Lung (tissue), 12 donors: ENCODE data around the gene TAS2R3. TPM values are rescaled to one million over a fixed set of nuclear protein-coding genes. Genes with fewer than 3 reads are reported as not detected.
"Not testable (repeated sequence)": the region's sequence is repeated elsewhere in the genome, so short reads cannot be mapped to it uniquely, and the experiment has no call there.

ENCODE experiments used
- ATAC-seq: fragments of 200-7000 bp; cut with Tn5 transposase; one replicate; pipeline ENCODE4 v1.9.1; 2020; ENCODE audit warnings: moderate number of reproducible peaks; ENCODE audit not compliant: insufficient read depth, low FRiP score
- DNase-seq, 3 donors: peaks; one replicate each; pipeline ENCODE4 v3.0.0-alpha.2; 2013 to 2017
- H3K27ac ChIP-seq, 2 donors: one replicate each; pipeline ENCODE4 v1.5.1; 2013; ENCODE audit warnings: mild to moderate bottlenecking in 2 of 2, moderate library complexity in 2 of 2, control low read depth in 1 of 2, inconsistent platforms in 1 of 2, low read depth in 1 of 2, low read length in 1 of 2
- H3K27me3 ChIP-seq, 3 donors: one replicate each; pipeline ENCODE4 v1.5.1; 2013; ENCODE audit warnings: low read length in 2 of 3; ENCODE audit not compliant: control insufficient read depth in 3 of 3, insufficient read depth in 3 of 3
- H3K36me3 ChIP-seq, 4 donors: one replicate each; pipeline ENCODE4 v1.5.1; 2013; ENCODE audit warnings: low read length in 4 of 4, mild to moderate bottlenecking in 1 of 4, moderate library complexity in 1 of 4; ENCODE audit not compliant: control insufficient read depth in 4 of 4, insufficient read depth in 4 of 4
- H3K4me1 ChIP-seq, 5 donors: one replicate each; pipeline ENCODE4 v1.5.1; 2013; ENCODE audit warnings: low read length in 5 of 5, mild to moderate bottlenecking in 2 of 5, moderate library complexity in 1 of 5; ENCODE audit not compliant: control insufficient read depth in 5 of 5, insufficient read depth in 5 of 5
- H3K4me3 ChIP-seq: one replicate; pipeline ENCODE4 v1.5.1; 2013; ENCODE audit warnings: mild to moderate bottlenecking, control low read depth, moderate library complexity
- H3K9ac ChIP-seq, 2 donors: one replicate each; pipeline ENCODE4 v1.5.1; 2013; ENCODE audit warnings: low read length in 2 of 2, control low read depth in 1 of 2; ENCODE audit not compliant: insufficient read depth in 1 of 2
- H3K9me3 ChIP-seq, 4 donors: one replicate each; pipeline ENCODE4 v1.5.1; 2013; ENCODE audit warnings: low read length in 3 of 4, mild to moderate bottlenecking in 1 of 4, moderate library complexity in 1 of 4; ENCODE audit not compliant: control insufficient read depth in 4 of 4, insufficient read depth in 3 of 4
- CTCF ChIP-seq: IDR thresholded peaks from 2 replicates; pipeline ENCODE4 v1.5.1; 2012; ENCODE audit warnings: mild to moderate bottlenecking; ENCODE audit errors: control extremely low read depth, extremely low read depth
- WGBS, 2 donors: extraction: QIAGEN DNeasy Blood & Tissue Kit; methylation state at CpG; one replicate each; pipeline ENCODE4 v1.1.7; 2013; 5-methylcytosine and 5-hydroxymethylcytosine counted together
- polyA plus RNA-seq, 2 donors: library from polyadenylated mRNA; stranded (reverse); fragments of 200-250 nt; gene quantifications; one replicate each; pipeline ENCODE4 v1.2.1, GENCODE V29; 2013
- total RNA-seq, 2 donors: library from RNA; depleted of rRNA in 1 of 2; stranded (reverse); fragments of >200 nt in 1 of 2; gene quantifications; one replicate each; pipeline ENCODE4 v1.2.1, GENCODE V29; 2014 to 2021
- donor health status: control.
- donor health status: control.
- donor health status: Bipolar disorder and iron deficiency.
- donor health status: healthy.
- donor health status: DM: yes; HTN: yes; CAD: no.

The TAS2R3 gene
- total and polyA plus RNA-seq, 4 donors, result 2.2 to 13.0 TPM; not detected in 2

- H3K27ac ChIP-seq, result no peak overlapping the region
- peaks cover 20 to 62% (median 42%) of the 10 kb centered on the region in 4 donors for H3K36me3 ChIP-seq
- ATAC-seq (no peak), DNase-seq (no peak)
- no peaks in the 10 kb centered on the region for H3K4me1 ChIP-seq
- no peak overlapping the region for H3K9ac ChIP-seq
- no peak for TF ChIP-seq CTCF
- 96 to 98% methylated on average over 13 of the region's 13 CpGs for WGBS, 2 donors
- H3K27me3 ChIP-seq, result no peaks in the 10 kb centered on the region
- no peak overlapping the region for H3K4me3 ChIP-seq
- peaks cover 0 to 11% (median 5%) of the 10 kb centered on the region in 4 donors for H3K9me3 ChIP-seq
Observed at GRCh38 chr7:141752634-141753033, 11.3 kb upstream of the TAS2R3 start.

DNA sequence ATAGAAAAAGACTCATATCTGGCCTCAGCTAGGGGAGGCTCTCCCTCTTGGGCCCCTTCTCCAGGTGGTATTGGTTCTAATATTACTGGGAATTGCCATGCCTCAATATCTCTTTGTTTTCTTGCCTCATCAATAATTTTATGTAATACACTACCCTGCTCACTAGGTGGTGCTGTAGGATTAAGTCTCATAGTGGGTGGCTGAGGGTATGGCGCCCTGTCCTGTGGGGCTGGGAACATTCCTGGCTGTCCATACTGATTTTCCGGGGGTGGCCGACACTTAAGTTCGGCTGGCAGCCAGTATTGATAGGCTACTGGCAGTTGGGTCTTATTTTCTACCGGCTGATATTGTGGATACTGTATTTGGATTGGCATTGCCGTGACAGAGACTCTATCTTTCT is 9.0 kb upstream of the TAS2R3 start:
- no peaks in the 10 kb centered on the region for H3K27me3 ChIP-seq
- H3K36me3 ChIP-seq, result peaks cover 21 to 47% (median 39%) of the 10 kb centered on the region in 4 donors
- peak; percentile 2 for TF ChIP-seq CTCF
- no peaks in the 10 kb centered on the region for H3K4me1 ChIP-seq
- no peak for ATAC-seq
- H3K4me3 ChIP-seq, result no peak overlapping the region
- 87 to 93% methylated on average over 6 of the region's 6 CpGs for WGBS, 2 donors
- peak in 1 of 3 donors; percentile 1 for DNase-seq
- H3K27ac ChIP-seq, result no peak overlapping the region
- peaks cover 0 to 11% (median 5%) of the 10 kb centered on the region in 4 donors for H3K9me3 ChIP-seq
- no peak overlapping the region for H3K9ac ChIP-seq

DNA sequence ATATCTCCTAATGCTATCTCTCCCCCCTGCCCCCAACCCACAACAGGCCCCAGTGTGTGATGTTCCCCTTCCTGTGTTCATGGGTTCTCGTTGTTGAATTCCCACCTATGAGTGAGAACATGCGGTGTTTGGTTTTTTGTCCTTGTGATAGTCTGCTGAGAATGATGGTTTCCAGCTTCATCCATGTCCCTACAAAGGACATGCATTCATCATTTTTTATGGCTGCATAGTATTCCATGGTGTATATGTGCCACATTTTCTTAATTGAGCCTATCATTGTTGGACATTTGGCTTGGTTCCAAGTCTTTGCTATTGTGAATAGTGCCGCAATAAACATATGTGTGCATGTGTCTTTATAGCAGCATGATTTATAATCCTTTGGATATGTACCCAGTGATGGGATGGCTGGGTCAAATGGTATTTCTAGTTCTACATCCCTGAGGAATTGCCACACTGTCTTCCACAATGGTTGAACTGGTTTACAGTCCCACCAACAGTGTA is 6.2 kb downstream of the TAS2R3 start:
- H3K9ac ChIP-seq, H3K4me1 ChIP-seq, H3K27me3 ChIP-seq, H3K36me3 ChIP-seq, ATAC-seq, H3K4me3 ChIP-seq, H3K27ac ChIP-seq, H3K9me3 ChIP-seq, DNase-seq: not testable (repeated sequence)
- WGBS, 2 donors, result 96 to 97% methylated on average over 3 of the region's 3 CpGs

DNA sequence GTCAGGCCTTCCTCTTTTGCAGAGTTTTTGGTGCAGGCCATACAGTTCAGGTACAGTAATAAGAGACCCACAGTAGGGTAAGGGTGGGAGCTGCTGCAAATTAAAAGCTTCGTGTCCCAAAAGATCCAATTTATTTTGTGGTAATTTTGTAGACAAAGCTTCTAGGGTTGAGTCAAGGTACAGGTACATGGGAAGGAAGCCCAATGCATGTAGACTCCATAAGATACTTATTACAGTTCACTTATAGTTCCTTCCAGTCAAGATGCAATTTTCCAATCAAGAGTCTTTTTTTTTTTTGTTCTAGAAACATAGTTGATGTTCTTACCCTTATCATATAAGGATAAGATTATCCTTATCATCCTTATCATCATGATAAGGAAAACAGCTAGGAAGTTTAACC is 12.5 kb downstream of the TAS2R3 start, which contains the start of gene TAS2R4:
TAS2R4 (plus strand) TSS at position 301 of the 400 bp plus-strand sequence. CDS start 1,815 bp downstream, outside the sequence.
- no peak within 1 kb of the TSS for H3K27ac ChIP-seq
- no peaks in the 10 kb centered on the region for H3K4me1 ChIP-seq
- H3K36me3 ChIP-seq, result peaks cover 3 to 8% (median 6%) of the 10 kb centered on the region in 4 donors
- ATAC-seq, result no peak
- no peak within 1 kb of the TSS for H3K9ac ChIP-seq
- H3K4me3 ChIP-seq, result no peak within 1 kb of the TSS
- no peak for TF ChIP-seq CTCF
- WGBS, 2 donors, result 92 to 95% methylated on average over 1 of the region's 1 CpG
- H3K27me3 ChIP-seq, result no peaks in the 10 kb centered on the region
- no peak for DNase-seq
- H3K9me3 ChIP-seq, result peaks cover 0 to 5% (median 0%) of the 10 kb centered on the region in 4 donors
